Jurkat, Clone E6-1 (cell line): ENCODE results near the gene TOM1L2.

Experiments
- DNase-seq: peaks from one replicate; pipeline ENCODE4 v3.0.0-alpha.2; 2011; ENCODE audit warnings: low read depth, low spot score
- H3K4me3 ChIP-seq: 2 replicates; pipeline ENCODE4 v1.5.1; 2011; ENCODE audit warnings: mild to moderate bottlenecking, low read length, control low read depth, moderate library complexity

TOM1L2 gene

GRCh38 chr17:17890773-17891759, 81.1 kb downstream of the TOM1L2 start:
- no peak for DNase-seq
- H3K4me3 ChIP-seq = no peak overlapping the region

GRCh38 chr17:17889922-17890321, 82.3 kb downstream of the TOM1L2 start:
- no peak overlapping the region for H3K4me3 ChIP-seq
- DNase-seq = no peak

- no peak overlapping the region for H3K4me3 ChIP-seq
- no peak for DNase-seq
Measured at GRCh38 chr17:17888821-17889220, 83.4 kb downstream of the TOM1L2 start.

DNA sequence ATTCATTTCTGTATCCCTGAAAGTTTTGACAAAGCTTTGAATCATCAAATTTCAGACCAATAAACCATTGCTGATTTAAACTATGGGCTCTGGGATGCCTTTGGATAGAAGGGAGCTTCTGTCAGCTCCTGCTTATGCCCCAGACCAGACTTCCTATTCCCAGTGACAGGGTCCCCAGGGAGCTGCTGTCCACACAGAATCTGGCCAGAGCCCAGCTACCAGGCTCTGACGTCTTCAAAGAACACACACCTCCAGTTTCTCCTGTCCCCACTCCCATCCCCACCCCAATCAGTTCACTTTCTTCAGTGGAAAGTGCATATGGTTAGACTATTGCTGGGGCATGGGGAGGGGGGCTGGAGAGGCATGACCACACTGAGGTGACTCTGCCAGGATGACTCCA, 83.8 kb downstream of the TOM1L2 start:
- H3K4me3 ChIP-seq = no peak overlapping the region
- DNase-seq = no peak

GRCh38 chr17:17887752-17888304, 84.4 kb downstream of the TOM1L2 start:
- DNase-seq = no peak
- H3K4me3 ChIP-seq = no peak overlapping the region

DNA sequence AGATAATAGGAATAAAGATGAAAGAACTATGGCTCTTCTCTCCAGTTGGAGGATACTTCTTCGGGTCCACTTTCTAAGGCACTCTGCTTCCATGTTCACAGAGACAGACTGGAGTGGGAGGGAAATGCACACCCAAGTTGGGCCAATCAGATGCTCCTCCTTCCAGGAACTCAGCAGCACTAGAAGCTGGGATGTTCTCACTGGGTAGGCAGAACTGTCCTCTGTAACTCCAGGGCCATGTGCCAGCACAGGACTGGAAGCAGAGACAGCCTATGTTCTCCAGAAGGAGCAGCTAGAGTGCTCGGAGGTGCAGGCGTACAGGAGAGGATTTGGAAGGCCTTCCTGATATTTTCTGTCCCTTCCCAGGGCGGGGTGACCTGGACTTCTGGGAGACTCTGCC, 85.5 kb downstream of the TOM1L2 start:
- no peak for DNase-seq
- no peak overlapping the region for H3K4me3 ChIP-seq

- H3K4me3 ChIP-seq = no peak overlapping the region
- DNase-seq = no peak
Measured at GRCh38 chr17:17886226-17886625, 86.0 kb downstream of the TOM1L2 start.

GRCh38 chr17:17884391-17885357, 87.5 kb downstream of the TOM1L2 start:
- no peak for DNase-seq
- H3K4me3 ChIP-seq = no peak overlapping the region

DNA sequence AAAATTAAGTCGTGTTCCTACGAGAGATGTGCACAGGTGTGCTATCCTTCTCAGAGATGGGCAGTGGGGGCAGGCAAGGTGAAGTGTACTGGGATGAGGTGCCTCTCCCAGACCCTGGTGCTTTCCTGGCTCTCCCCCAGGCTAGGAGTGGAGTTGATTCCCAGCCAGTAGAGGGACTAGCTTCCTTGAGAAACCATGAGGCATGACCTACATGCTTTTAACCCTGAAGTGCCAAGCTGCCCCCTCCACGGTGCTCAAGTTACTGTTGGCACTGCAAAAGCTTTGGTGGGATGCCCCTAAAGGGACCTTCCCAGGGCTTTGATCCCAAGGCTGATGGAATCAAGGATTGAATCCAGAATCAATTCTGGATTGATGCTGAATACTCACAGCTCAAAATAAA, 88.4 kb downstream of the TOM1L2 start:
- no peak overlapping the region for H3K4me3 ChIP-seq
- DNase-seq = no peak

DNA sequence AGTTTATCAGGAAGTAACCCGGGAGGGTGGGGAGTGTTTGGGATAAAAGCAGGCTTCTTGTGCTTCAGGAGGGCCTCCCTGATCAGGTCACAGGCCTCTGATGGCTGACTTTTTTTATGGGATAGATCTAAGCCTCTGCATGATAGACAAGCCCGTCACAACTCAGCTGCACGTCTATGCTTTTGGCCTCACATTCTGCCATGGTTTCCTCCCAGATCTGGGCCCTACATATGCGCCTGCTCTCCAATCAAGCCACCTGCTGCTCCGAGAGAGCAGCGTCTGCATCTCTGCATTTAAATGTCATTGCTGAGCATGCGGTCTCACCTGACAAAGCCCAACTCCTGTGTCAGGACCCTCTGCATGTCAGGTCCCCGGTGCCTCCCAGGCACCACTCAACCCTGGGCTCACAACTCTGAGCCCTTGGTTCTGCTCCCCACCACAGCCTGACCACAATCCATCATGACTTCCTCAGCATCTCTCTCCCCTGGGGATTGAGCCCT, 90.1 kb downstream of the TOM1L2 start:
- no peak overlapping the region for H3K4me3 ChIP-seq
- DNase-seq = no peak

GRCh38 chr17:17880577-17881196, 91.5 kb downstream of the TOM1L2 start:
- no peak for DNase-seq
- no peak overlapping the region for H3K4me3 ChIP-seq

- H3K4me3 ChIP-seq = no peak overlapping the region
- no peak for DNase-seq
Measured at GRCh38 chr17:17877529-17878358, 94.5 kb downstream of the TOM1L2 start.

GRCh38 chr17:17876959-17877528, 95.2 kb downstream of the TOM1L2 start:
- no peak overlapping the region for H3K4me3 ChIP-seq
- DNase-seq = no peak

DNA sequence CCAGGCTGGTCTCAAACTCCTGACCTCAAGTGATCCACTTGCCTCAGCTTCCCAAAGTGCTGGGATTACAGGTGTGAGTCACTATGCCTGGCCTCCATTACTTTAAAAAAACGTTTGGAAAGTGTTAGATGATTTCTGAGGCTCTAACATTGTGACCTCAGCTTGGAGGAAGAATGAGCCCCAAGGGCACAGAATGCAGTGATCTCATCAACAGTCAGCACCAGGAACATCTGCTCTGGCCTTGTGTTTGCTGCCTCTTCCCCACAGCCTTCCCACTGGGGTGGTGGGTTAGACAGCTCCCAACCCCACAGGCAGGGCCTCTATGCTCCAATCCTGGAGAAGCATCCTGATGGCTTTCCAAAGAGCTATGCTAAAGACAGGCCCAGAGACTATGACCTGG, 97.7 kb downstream of the TOM1L2 start:
- H3K4me3 ChIP-seq = no peak overlapping the region
- DNase-seq = no peak

- no peak overlapping the region for H3K4me3 ChIP-seq
- DNase-seq = no peak
Measured at GRCh38 chr17:17873450-17873991, 98.7 kb downstream of the TOM1L2 start.

DNA sequence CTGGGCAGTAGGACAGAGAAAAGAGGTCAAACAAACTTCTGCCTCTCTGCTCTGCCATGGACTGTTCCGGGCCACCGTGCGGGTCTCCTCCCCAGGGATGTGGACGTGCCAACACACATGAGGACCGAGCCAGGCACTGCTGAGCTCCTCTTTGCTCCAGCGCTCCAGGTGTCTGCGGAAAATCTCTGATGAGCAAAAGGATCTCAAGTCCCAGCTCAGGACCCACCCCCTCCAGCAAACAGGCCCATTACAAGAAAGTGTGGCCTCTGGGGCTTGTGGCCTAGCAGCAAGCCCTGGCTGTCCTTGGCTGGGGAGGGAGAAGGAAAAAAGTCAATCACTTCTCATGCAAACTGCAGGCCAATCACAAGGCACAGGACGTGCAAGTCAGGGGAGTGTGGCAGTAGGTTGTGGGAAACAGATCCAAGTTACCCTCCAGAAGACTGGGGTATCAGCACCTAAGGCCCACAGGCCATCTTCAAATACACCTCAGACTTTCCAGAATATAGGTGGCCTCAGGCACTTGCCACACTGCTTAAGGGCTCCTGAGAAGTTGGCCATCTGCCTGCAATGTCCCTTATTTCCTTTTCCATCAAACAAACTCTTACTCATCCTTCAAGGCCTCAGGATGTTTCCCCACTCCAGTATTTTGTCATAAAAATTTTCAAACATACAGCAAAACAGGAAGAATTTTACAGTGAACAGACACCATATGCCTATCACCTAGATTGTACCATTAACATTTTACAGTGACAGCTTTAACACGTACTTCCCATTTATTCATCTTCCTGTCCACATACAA, 99.5 kb downstream of the TOM1L2 start:
- no peak overlapping the region for H3K4me3 ChIP-seq
- no peak for DNase-seq

- DNase-seq = no peak
- no peak overlapping the region for H3K4me3 ChIP-seq
Measured at GRCh38 chr17:17871913-17872312, 100.3 kb downstream of the TOM1L2 start.
